HG03280 (cell line): ENCODE results near the gene DOCK3.

ENCODE experiments used
- ATAC-seq: cut with Tn5 transposase; IDR thresholded peaks from one replicate; pipeline ENCODE4 v1.9.1; 2021; ENCODE audit warnings: mild to moderate bottlenecking, moderate library complexity; ENCODE audit not compliant: unreplicated experiment

The DOCK3 gene

DNA sequence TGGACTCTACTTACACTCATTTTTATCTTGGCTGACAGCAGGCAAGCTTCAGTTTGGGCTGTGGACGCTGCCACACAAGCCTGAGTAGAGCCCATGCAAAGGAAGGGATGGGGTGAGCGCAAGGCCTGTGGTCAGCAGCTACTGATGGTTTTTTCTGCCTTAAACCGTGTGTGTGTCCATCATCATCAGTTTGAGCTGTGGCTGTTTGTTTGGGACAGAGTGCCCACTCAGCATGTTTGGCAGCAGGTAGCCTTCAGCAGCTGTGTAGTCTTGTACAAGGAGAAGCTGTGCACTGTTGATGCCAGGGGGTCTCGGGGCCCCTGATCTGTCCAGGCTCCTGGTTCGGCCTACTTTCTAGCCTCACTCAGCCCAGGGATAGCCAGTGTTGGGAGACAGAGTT, 719.8 kb downstream of the DOCK3 start:
- ATAC-seq, result no peak

DNA sequence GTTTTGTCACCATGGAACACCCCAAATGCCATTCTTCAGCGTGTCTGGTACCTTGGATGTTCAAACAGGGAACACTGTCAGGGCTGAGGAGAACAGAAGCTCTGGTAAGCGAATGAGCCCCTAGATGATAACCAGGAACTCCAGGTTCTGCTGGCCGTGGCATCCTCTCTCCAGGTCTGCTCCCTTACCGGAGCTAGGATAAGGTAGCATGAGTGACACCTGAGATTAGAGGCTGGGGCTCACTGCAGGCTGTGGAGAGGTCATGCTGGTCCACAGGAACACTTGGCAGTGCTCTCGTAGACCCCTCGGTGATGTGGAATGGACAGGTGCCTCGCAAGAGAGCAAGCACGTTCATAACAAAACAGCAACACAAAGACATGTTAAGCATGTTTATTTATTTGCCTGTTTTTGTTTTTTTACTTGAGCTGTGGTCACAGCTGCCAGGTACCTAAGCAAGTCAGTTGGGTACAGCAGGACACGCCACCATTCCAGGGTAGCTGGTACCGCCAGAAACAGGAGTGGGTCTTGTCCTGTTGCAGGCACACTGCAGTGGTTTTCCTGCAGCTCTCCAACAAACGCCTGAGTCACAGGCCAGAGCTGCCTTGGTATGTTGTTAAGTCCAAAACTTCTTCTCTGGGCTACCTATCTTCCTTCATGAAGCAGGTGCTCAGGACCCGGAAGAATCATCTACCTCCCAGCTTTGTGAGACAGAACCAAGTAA, 720.9 kb downstream of the DOCK3 start:
- no peak for ATAC-seq

DNA sequence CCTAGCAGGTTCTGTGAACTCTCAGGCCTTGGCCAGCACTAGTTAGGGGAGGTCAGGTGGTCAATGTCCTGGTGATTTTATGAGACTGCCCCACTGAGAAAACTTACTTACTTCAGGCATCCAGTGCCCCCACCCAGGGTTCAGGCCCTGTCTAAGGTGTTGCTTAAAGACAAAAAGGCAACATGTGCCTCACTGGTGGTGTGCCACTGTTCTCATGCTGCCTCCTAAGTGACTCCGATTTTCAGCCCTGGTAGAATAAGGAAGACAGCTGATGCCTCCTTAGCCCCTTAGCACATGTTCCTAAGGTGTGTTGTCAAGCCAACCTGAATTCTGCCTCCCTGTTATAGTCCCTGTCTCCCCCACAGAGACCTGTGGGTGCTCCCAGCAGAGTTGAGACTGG, 721.7 kb downstream of the DOCK3 start:
- no peak for ATAC-seq

DNA sequence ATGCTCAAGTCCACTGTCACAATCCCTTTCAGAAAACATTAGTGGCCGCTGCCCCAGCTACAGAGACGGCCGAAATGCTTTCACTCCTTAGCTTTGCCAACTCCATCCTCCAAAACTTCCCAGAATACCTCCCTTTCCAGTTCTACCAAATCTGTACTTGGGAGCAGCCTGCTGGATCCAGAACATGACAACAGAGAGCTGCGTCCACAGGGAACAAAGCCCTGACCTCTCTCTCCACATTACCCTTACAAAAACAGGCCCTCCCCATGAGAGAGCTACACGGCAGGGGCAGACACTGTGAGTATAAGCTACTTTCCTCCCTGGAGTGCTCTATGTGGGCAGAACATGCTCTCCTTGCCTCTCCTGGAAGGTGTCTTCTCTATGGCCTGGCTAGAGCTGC, 722.7 kb downstream of the DOCK3 start:
- ATAC-seq, result no peak

DNA sequence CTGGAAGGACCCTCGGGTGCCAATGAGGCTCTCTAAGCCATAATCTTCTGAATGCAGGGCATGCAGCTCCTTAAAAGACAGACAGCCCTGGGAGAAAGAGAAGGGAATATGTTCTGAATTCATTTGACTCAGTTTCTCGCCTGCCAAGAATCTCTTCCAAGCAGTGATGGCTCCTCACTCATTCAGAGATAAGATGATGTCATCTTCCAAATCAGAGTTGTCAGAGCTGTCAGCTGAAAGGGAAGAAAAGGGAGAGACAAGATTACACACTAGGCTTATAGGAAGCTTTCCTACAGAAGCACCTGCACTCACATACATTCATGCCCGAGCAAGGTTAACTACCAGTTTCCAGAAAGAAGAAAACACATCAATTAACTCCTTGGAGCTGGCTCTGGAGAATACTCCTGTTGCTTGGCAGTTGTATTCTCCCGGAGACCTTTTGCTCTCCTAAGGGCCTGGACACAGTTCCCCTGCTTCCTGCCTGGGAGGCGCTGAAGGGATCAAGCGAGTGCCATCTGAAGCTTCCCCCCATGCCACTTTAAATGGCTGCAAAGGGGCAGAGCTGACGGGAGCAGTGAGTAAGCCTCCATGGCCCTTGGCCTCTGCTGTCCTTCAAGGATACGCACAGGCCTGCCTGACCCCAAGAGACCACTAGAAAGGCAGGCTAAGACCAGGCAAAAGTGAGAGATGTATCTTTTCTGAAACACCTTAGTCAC, 724.0 kb downstream of the DOCK3 start:
- no peak for ATAC-seq

DNA sequence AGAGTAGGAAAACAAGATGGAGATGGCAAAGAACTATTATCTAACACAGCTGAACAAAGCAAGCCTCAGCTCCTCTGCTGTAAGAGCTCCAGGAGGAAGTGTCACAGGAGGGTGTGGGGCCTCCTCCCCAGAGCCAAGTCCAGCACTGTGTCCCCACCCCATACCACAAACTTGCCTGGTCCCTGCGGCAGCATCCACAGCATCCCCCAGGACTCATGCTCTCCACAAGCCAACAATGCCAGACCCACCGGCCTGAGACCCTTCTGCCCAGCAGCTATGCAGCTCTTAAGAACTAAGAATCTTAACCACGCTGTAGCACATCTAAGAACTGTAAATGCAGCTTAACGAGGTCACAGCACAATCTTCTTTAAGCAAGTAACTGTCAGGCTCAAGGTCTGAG, 725.4 kb downstream of the DOCK3 start:
- ATAC-seq, result no peak

DNA sequence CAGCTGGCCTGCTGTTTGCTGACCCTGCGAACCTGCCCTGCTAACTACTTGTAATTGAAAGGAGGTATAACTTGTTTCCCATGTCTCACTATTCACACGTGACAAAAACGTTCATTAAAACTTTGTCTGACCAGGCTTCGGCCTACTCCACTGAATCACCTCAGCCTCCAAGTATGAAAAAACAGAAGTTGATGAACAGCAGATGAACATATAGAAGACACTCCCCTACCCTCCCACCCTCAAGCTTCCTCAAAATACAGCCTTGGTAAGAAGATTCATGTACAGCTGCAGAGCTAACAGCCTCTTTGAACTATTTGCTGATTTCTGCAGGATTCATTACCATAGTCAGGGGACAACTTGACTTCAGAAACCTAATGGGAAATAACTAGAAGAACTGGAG, 727.0 kb downstream of the DOCK3 start:
- no peak for ATAC-seq

DNA sequence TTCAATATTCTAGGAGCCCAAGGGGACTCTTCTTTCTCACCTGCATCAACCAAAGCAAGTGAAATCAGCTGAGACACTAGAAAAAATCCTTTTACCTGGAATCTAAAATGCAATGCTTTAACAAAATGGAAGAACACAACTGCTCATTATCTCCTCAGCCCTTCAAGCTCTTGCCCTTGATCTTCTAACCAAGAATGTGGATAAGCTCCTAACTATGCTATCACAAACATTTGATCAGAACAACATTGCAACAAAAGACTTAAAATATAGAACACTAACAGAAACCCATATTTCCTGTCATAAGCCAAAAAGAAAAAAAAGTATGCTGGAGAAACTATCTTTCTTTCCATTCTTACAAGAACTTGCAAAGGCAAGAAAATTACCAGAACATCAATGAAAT, 728.9 kb downstream of the DOCK3 start:
- no peak for ATAC-seq

DNA sequence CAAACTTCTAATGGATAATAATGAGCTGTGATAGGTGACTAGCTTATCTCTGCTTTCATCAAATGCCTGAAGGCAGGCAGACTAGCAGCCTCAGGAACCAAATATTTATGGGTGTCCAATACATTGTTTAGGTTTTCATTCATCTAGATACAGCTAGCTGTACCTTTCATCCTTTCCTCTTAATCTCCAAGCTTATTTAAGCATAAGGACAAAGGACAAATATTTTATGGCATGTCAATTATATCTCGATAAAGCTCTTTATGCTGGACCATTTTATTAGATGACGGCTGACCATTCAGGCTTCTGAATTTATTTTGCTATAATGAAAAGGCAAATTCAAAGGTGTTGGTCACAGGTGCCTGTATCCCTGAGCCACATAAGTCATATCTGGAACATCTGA, 733.3 kb downstream of the DOCK3 start:
- ATAC-seq, result no peak

DNA sequence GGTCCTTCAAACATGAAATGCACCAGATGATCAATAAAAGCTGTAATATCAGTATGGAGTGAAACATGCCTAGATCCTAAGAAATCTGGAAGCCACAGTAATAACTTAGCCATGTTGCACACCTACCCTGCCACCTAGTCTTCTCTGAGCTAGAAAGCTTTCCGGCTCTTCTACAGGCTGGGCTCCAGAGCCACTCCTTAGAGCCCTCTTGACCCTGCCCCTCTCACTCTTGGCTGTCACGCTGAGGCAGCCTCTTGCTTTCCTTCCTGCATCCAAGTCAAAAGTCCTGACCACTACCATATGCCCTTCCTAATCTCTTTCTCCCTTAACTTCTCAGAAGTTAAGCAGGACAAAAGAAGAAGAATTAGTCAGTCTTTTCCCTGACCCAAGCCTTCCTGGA, 734.1 kb downstream of the DOCK3 start:
- ATAC-seq, result no peak

DNA sequence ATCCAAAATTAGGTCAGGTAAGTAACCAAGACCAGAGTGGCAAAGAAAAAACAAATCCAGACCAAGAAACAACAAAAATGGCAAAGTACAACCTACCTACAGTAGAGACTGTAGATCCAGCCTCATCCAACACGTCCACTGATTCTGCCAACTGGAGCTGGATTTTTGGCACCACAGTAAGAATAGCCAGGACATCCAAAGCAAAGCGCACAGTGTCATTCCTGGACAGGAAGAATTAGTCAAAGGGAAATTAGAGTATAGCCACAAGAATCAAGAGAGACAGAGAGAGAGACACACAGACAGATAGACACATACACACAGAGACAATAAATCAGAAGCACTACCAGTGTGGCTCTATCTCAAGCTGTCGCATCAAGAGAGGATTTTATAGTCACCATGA, 747.5 kb downstream of the DOCK3 start:
- ATAC-seq, result no peak

DNA sequence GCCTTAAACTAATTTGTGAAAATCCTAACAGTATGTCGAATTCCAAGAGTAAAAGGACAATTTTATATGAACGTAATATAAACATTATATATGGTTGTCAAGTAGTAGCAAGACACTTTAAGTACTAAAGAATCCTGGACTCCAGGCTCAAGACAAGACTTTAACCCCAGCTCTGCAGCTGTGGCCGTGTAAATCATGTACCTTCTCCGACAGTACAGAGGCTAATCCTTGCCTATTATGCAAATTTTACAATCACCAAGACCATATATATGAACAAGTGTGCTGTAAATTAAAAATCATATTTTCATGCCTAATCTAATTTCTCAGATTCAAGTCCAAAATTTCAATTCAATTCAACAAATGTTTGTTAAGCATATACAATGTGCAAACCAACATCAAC, 752.2 kb downstream of the DOCK3 start:
- ATAC-seq, result no peak

DNA sequence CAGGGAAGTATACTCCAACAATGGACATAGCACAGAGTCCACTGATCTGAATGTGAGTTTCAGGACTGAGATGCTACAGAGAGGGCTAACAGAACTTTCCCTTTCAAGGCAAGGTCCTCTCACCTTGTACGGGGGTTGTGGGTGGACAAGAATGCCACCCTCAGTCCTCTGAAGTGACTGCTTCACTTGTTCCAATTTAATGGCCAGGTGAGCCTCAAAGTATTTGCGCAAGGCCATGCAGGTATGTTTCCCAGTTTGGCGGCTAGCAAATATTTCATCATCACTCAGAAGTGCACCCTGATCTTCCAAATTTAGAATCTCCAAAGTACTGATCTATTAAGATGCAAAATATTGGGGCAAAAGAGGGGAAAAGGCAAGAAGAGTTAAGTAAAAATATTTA, 754.4 kb downstream of the DOCK3 start:
- ATAC-seq, result no peak
